H9 (cell line): ENCODE measurements around the gene BRINP2. TPM values are rescaled to one million over a fixed set of nuclear protein-coding genes. Genes with fewer than 3 reads are reported as not detected.

Source experiments
- DNase-seq: peaks from one replicate; pipeline ENCODE4 v3.0.0-alpha.2; 2017
- H2AFZ ChIP-seq: one replicate; pipeline ENCODE4 v1.6.1; 2013; ENCODE audit warnings: mild to moderate bottlenecking, low read length, control low read depth, moderate library complexity
- H2AK5ac ChIP-seq: 2 replicates; pipeline ENCODE4 v1.6.1; 2013; ENCODE audit warnings: low read length, control low read depth, mixed read lengths; ENCODE audit not compliant: insufficient read length
- H2BK120ac ChIP-seq: one replicate; pipeline ENCODE4 v1.6.1; 2013; ENCODE audit warnings: low read depth, mild to moderate bottlenecking, low read length, control low read depth, inconsistent platforms; ENCODE audit not compliant: poor library complexity, severe bottlenecking
- H2BK12ac ChIP-seq: 2 replicates; pipeline ENCODE4 v1.6.1; 2013; ENCODE audit warnings: low read length, control low read depth, mixed read lengths, low read depth; ENCODE audit not compliant: insufficient read length
- H2BK15ac ChIP-seq: 2 replicates; pipeline ENCODE4 v1.6.1; 2013; ENCODE audit warnings: low read depth, low read length, control low read depth
- H2BK20ac ChIP-seq: one replicate; pipeline ENCODE4 v1.6.1; 2013; ENCODE audit warnings: low read depth, mild to moderate bottlenecking, low read length, control low read depth, inconsistent platforms; ENCODE audit not compliant: poor library complexity, severe bottlenecking
- H2BK5ac ChIP-seq: 2 replicates; pipeline ENCODE4 v1.6.1; 2013; ENCODE audit warnings: low read length, control low read depth, mixed read lengths; ENCODE audit not compliant: insufficient read length
- H3K14ac ChIP-seq: 2 replicates; pipeline ENCODE4 v1.6.1; 2013; ENCODE audit warnings: low read length, control low read depth; ENCODE audit not compliant: insufficient read depth
- H3K18ac ChIP-seq: 2 replicates; pipeline ENCODE4 v1.6.1; 2013; ENCODE audit warnings: low read depth, mild to moderate bottlenecking, mixed read lengths, low read length, control low read depth; ENCODE audit not compliant: insufficient read length
- H3K23ac ChIP-seq: 2 replicates; pipeline ENCODE4 v1.6.1; 2013; ENCODE audit warnings: low read length, control low read depth, mixed read lengths, low read depth; ENCODE audit not compliant: insufficient read length
- H3K23me2 ChIP-seq: 2 replicates; pipeline ENCODE4 v1.6.1; 2013; ENCODE audit warnings: low read depth, mild to moderate bottlenecking, mixed read lengths, low read length, control low read depth; ENCODE audit not compliant: insufficient read length, poor library complexity, severe bottlenecking
- H3K27ac ChIP-seq: 2 replicates; pipeline ENCODE4 v1.5.1; 2013; ENCODE audit warnings: low read length, control low read depth, mixed read lengths, low read depth; ENCODE audit not compliant: insufficient read length
- H3K27me3 ChIP-seq: 2 replicates; pipeline ENCODE4 v1.6.1; 2013; ENCODE audit warnings: low read length, control low read depth, inconsistent platforms; ENCODE audit not compliant: insufficient read depth
- H3K4ac ChIP-seq: 2 replicates; pipeline ENCODE4 v1.6.1; 2013; ENCODE audit warnings: low read depth, mild to moderate bottlenecking, control low read depth, inconsistent platforms, low read length, moderate library complexity
- H3K4me1 ChIP-seq: 2 replicates; pipeline ENCODE4 v1.6.1; 2013; ENCODE audit warnings: low read length, control low read depth, inconsistent platforms; ENCODE audit not compliant: insufficient read depth
- H3K4me2 ChIP-seq: 2 replicates; pipeline ENCODE4 v1.6.1; 2013; ENCODE audit warnings: low read length, control low read depth, mixed read lengths; ENCODE audit not compliant: insufficient read length, insufficient read depth
- H3K56ac ChIP-seq: 2 replicates; pipeline ENCODE4 v1.6.1; 2013; ENCODE audit warnings: low read depth, mild to moderate bottlenecking, mixed read lengths, low read length, control low read depth; ENCODE audit not compliant: insufficient read length
- H3K79me1 ChIP-seq: 2 replicates; pipeline ENCODE4 v1.6.1; 2013; ENCODE audit warnings: low read depth, mild to moderate bottlenecking, moderate library complexity, low read length, control low read depth, inconsistent platforms; ENCODE audit not compliant: insufficient read depth, poor library complexity, severe bottlenecking
- H3K79me2 ChIP-seq: 2 replicates; pipeline ENCODE4 v1.6.1; 2013; ENCODE audit warnings: low read length, control low read depth, inconsistent platforms; ENCODE audit not compliant: insufficient read depth
- H3K9ac ChIP-seq: 2 replicates; pipeline ENCODE4 v1.6.1; 2013; ENCODE audit warnings: low read length, control low read depth, mixed read lengths; ENCODE audit not compliant: insufficient read length; ENCODE audit errors: extremely low read depth
- H3K9me3 ChIP-seq: one replicate; pipeline ENCODE4 v1.6.1; 2013; ENCODE audit warnings: low read depth, low read length, inconsistent platforms; ENCODE audit not compliant: control insufficient read depth
- H3T11ph ChIP-seq: one replicate; pipeline ENCODE4 v1.6.1; 2013; ENCODE audit warnings: mild to moderate bottlenecking, low read length, control low read depth, inconsistent platforms
- H4K20me1 ChIP-seq: one replicate; pipeline ENCODE4 v1.6.1; 2013; ENCODE audit not compliant: control insufficient read depth, insufficient read length, insufficient read depth
- H4K5ac ChIP-seq: 2 replicates; pipeline ENCODE4 v1.6.1; 2013; ENCODE audit warnings: low read depth, mild to moderate bottlenecking, mixed read lengths, low read length, control low read depth; ENCODE audit not compliant: insufficient read length
- H4K8ac ChIP-seq: replicated peaks from 2 replicates; pipeline ENCODE4 v1.6.1; 2013; ENCODE audit warnings: low read length, control low read depth, mixed read lengths, low read depth; ENCODE audit not compliant: insufficient read length
- H4K91ac ChIP-seq: 2 replicates; pipeline ENCODE4 v1.6.1; 2013; ENCODE audit warnings: low read depth, mild to moderate bottlenecking, moderate library complexity, mixed read lengths, low read length, control low read depth; ENCODE audit not compliant: insufficient read length
- H3K27ac Mint-ChIP-seq, 3 experiments: 2 replicates in 2 of 3; 3 replicates in 1 of 3; pipeline ENCODE4 v1.8.0; 2020 to 2021; ENCODE audit warnings: mixed read lengths in 3 of 3, mild to moderate bottlenecking in 1 of 3, moderate library complexity in 1 of 3
- H3K27me3 Mint-ChIP-seq: 2 replicates; pipeline ENCODE4 v1.8.0; 2021; ENCODE audit warnings: low read depth, mild to moderate bottlenecking, moderate library complexity, mixed read lengths
- H3K36me3 Mint-ChIP-seq, 3 experiments: 2 replicates in 2 of 3; 3 replicates in 1 of 3; pipeline ENCODE4 v1.8.0; 2020 to 2021; ENCODE audit warnings: low read depth in 3 of 3, mixed read lengths in 3 of 3; ENCODE audit not compliant: insufficient read depth in 1 of 3
- H3K4me1 Mint-ChIP-seq, 2 experiments: 2 replicates each; pipeline ENCODE4 v1.8.0; 2020; ENCODE audit warnings: mixed read lengths in 2 of 2
- H3K4me3 Mint-ChIP-seq, 2 experiments: 2 replicates in 1 of 2; 3 replicates in 1 of 2; pipeline ENCODE4 v1.8.0; 2020 to 2021; ENCODE audit warnings: mild to moderate bottlenecking in 2 of 2, mixed read lengths in 2 of 2, moderate library complexity in 1 of 2
- H3K9me3 Mint-ChIP-seq, 2 experiments: 2 replicates in 1 of 2; 3 replicates in 1 of 2; pipeline ENCODE4 v1.8.0; 2020; ENCODE audit warnings: mild to moderate bottlenecking in 2 of 2, mixed read lengths in 2 of 2, moderate library complexity in 1 of 2
- CTCF ChIP-seq: fragments of 200-600 bp; sonication (generic); conservative IDR thresholded peaks from 3 replicates; pipeline ENCODE4 v1.8.0; 2021; ENCODE audit warnings: antibody characterized with exemption, mild to moderate bottlenecking
- WGBS: extraction: QIAGEN DNeasy Blood & Tissue Kit; methylation state at CpG from one replicate; pipeline ENCODE4 v1.1.7; 2013; ENCODE audit warnings: missing lambda C conversion rate, low lambda C conversion rate, mixed read lengths; ENCODE audit not compliant: insufficient read length; ENCODE audit errors: extremely low coverage; 5-methylcytosine and 5-hydroxymethylcytosine counted together
- total RNA-seq: library from RNA; stranded (reverse); gene quantifications from 2 replicates; pipeline ENCODE4 v1.2.1, GENCODE V29; 2021

Gene BRINP2
- total RNA-seq, 1 experiment from 2014 or later = not detected

GRCh38 chr1:177146499-177146898, 24.3 kb upstream of the BRINP2 start:
- Histone ChIP-seq H3K4me1 (peaks cover 5% of the 10 kb centered on the region; the same call in 1 of the 2 replicates), H3K9me3 (no peaks in the 10 kb centered on the region), H3K18ac (no peak overlapping the region), H4K5ac (no peak overlapping the region), H4K8ac (no peak overlapping the region), H3K27ac (no peak overlapping the region), H3K56ac (no peak overlapping the region), H2BK5ac (no peak overlapping the region), H2BK120ac (no peak overlapping the region), H2BK20ac (no peak overlapping the region), H3K4ac (no peak overlapping the region), H3K23me2 (no peaks in the 10 kb centered on the region), H2BK12ac (no peak overlapping the region), H2AK5ac (no peak overlapping the region), H3K23ac (no peak overlapping the region), H2AFZ (no peak overlapping the region), H3K4me2 (no peak overlapping the region), H3K9ac (no peak overlapping the region), H3K27me3 (no peaks in the 10 kb centered on the region), H4K91ac (no peak overlapping the region), H3K79me1 (no peaks in the 10 kb centered on the region), H3K14ac (no peak overlapping the region), H3K79me2 (no peaks in the 10 kb centered on the region), H2BK15ac (no peak overlapping the region), H3T11ph (no peak overlapping the region), H4K20me1 (no peaks in the 10 kb centered on the region)
- no peak for DNase-seq
- WGBS = no CpG with 5 or more reads among the region's 2 CpGs
- H3K27me3 Mint-ChIP-seq = no peaks in the 10 kb centered on the region
- H3K27ac Mint-ChIP-seq = no peak overlapping the region
- no peak for TF ChIP-seq CTCF
- H3K4me3 Mint-ChIP-seq = no peak overlapping the region
- no peaks in the 10 kb centered on the region; a peak in 1 of 7 replicates for H3K36me3 Mint-ChIP-seq
- H3K4me1 Mint-ChIP-seq = peaks cover 11 to 18% of the 10 kb centered on the region in 2 experiments
- H3K9me3 Mint-ChIP-seq = no peaks in the 10 kb centered on the region
